ENCODE results near the gene HES2.
"Not testable (repeated sequence)": the region's sequence is repeated elsewhere in the genome, so short reads cannot be mapped to it uniquely, and the experiment has no call there.

HES2 gene

GRCh38 chr1:6454856-6455751 is 35.4 kb upstream of the HES2 start:
- no peak for DNase-seq (ENCODE audit: low read depth in 2 of 2)

DNA sequence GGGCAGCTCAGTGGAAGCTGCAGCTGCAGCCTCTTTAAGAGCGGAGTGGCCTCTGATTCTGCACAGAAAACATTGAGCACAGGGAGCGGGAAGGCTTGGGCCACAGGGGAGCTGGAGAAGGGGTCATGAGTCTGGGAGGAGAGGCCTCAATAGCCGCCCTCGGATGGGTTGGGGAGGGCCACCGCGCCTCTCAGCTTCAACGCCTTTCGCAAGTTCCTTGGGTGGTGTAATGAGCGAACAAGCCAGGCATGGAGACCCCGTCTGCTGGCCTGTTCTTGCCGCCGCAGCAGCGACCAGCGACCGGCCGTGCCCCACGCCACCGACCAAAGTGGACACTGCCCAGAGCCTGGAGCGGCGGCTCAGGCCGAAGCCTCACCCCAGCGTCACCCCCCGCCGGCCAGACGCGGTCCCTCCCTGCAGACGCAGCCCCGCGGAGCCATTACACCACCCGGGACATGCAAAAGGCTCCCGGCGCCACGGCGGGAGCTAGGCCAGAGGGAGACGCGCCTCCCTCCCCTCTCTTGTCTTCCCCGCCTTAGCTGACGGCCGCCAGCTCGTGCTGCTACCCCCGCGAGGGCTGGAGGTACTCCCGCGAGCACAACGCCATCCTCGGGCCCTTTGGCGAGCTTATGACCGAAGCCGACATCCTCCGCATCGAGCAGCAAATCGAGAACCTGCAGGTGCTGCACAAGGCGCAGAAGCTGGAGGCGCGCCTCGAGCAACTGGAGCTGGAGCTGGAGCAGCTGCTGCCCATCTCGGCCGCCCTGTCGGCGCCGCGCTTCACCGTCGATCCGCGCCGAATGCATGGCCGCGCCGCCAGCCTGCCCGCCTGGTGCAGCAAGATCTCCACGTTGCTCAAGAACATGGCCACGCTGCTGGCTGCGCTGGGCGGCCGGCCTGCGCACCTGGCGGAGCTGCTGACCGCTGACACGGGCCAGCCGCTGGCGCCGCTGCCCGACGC is 34.5 kb upstream of the HES2 start:
- DNase-seq (ENCODE audit: low read depth in 2 of 2) = not testable (repeated sequence)

GRCh38 chr1:6450943-6451373 is 31.2 kb upstream of the HES2 start:
- no peak for DNase-seq (ENCODE audit: low read depth in 2 of 2)

GRCh38 chr1:6450486-6450885 is 30.8 kb upstream of the HES2 start:
- not testable (repeated sequence) for DNase-seq (ENCODE audit: low read depth in 2 of 2)

GRCh38 chr1:6450005-6450450 is 30.3 kb upstream of the HES2 start:
- DNase-seq (ENCODE audit: low read depth in 2 of 2) = no peak

GRCh38 chr1:6448749-6449631 is 29.3 kb upstream of the HES2 start:
- DNase-seq (ENCODE audit: low read depth in 2 of 2) = no peak

- DNase-seq (ENCODE audit: low read depth in 2 of 2) = no peak
Observed at GRCh38 chr1:6447818-6448748, 28.4 kb upstream of the HES2 start.

DNA sequence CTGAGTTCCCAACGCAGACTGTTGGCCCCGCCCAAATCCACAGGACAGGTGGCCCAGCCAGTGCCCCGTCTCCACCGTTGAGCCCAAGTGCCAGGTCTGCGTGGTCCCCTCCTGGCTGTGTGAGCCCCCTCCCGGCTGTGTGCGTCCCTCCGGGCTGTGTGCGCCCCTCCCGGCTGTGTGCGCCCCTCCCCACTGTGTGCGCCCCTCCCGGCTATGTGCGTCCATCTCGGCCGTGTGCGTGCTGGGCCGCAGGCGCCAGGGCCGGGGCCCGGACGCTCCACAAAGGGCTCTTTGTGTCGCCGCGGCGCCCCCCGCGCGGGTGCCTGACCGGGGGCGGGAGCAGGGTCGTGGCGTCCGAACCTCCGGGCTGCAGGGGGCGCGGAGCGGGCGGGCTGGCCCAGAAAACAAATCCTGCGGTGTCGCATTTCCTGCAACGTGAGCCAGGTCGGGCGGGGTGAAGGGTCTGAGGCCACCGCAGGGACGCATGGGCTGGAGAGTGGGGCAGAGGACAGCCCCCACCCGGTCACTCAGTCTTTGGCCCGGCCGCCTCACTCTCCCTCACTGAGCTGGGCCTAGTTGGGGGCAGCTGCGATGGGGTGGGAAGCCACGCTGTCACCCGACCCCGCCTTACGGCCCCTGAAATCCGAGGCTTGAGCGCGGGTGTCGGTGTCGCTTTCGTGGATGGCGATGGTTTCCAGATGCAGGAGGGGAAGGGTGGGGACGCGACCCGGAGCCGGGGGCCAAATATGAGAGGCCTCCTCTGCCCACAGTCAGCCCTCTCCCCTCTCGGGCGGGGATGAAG is 27.5 kb upstream of the HES2 start:
- no peak for DNase-seq (ENCODE audit: low read depth in 2 of 2)

- no peak for DNase-seq (ENCODE audit: low read depth in 2 of 2)
Observed at GRCh38 chr1:6446665-6447015, 26.9 kb upstream of the HES2 start.

DNA sequence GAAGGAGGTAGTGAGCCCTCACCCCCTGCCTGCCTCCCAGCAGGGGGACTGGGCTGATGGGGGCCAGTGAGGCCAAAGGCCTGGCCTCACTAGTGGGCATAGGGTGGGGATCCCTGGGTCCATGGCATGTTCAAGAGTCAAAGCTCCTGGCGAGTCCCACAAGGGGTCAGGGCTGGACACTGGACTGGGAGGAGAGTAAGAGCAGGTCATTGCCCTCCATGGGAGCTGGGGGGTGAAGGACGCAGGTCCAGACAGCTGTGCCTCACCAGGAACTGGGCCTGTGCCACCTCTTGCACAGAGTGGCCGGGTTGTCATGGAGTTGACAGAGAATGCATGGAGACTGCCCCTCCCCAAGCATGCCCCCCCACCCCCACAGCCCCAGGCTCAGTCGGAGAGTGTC is 26.2 kb upstream of the HES2 start:
- DNase-seq (ENCODE audit: low read depth in 2 of 2) = not testable (repeated sequence)

DNA sequence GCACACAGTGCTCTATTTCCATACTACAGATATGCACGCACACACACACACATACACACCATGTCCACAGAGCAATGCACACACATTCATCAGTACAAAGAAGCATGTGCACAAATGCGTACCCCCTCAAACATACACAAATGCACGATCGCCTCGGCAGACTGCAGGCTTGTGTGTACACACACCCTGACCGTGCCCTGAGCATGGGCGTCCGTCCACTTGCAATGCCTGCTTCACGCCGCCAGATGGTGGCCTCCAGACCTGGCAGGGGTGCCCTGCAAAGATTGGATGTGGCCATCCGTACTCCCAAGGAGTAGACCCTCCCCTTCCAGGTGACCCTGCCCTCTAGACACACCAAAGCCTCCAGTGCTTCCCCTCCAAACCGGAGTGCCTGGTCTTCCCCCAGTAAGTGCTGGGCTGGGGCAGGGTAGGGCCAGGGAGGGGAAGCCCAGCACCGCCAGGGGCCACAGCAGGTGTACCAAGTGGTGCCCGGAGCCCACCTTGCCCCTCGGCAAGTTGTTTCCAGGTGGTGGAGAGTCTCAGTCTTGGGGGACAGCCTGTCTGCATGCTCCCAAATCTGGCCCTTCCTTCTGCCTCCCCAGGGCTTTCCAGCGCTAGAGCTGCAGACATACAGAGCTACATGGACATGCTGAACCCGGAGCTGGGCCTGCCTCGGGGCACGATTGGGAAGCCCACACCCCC is 25.5 kb upstream of the HES2 start:
- DNase-seq (ENCODE audit: low read depth in 2 of 2) = no peak

DNA sequence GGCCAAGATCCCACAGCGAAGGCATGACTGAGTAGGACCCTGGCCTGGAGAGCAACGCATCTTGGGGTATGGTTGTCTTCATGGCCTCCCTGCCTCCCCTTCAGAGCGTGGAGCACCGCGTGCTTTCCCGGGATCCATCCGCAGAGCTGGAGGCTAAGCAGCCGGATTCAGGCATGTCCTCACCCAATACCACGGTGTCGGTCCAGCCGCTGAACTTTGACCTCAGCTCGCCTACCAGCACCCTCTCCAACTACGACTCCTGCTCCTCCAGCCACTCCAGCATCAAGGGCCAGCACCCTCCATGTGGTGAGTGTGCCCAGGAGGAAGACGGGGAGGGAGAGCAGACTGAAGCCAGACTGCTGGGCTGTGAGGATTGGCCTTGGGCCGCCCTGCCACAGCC is 24.7 kb upstream of the HES2 start:
- no peak for DNase-seq (ENCODE audit: low read depth in 2 of 2)

DNA sequence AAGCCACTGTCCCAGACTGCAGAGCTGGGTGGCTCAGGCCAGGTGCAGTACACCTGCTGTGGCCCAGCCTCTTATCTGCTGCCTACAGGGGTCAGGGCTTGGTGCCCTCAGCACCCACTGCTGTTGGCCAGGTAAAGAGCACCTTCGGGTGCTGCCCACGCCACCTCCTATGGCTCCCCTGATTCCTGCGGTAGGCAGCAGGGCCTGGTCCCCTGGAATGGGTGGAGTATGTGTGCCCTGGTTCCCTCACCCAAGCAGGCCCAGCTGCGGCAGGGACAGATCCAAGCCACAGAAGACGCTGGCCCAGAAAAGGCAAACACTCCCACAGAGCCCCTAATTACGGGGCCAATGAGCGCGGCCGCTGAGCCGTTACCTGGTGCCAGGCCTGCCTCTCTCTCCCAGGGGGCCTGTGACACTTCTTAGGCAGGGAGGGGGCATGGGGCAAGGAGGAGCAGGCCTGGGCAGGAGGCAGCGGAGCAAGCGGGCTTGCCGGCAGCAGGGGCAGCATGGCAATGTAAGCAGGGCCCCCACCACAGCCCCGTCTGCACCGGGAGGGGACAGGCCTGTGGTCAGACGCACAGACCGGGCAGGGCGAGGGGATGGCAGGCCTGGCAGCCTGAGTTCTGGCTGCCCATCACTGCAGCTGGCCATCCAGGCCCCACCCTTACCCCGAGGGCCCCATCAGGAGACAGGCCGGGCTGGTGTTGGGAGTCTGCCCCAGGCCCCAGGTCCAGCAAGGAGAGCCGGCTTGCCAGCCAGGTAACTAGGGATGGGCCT is 23.8 kb upstream of the HES2 start:
- DNase-seq (ENCODE audit: low read depth in 2 of 2) = no peak

GRCh38 chr1:6441586-6441985 is 21.9 kb upstream of the HES2 start:
- DNase-seq (ENCODE audit: low read depth in 2 of 2) = no peak

DNA sequence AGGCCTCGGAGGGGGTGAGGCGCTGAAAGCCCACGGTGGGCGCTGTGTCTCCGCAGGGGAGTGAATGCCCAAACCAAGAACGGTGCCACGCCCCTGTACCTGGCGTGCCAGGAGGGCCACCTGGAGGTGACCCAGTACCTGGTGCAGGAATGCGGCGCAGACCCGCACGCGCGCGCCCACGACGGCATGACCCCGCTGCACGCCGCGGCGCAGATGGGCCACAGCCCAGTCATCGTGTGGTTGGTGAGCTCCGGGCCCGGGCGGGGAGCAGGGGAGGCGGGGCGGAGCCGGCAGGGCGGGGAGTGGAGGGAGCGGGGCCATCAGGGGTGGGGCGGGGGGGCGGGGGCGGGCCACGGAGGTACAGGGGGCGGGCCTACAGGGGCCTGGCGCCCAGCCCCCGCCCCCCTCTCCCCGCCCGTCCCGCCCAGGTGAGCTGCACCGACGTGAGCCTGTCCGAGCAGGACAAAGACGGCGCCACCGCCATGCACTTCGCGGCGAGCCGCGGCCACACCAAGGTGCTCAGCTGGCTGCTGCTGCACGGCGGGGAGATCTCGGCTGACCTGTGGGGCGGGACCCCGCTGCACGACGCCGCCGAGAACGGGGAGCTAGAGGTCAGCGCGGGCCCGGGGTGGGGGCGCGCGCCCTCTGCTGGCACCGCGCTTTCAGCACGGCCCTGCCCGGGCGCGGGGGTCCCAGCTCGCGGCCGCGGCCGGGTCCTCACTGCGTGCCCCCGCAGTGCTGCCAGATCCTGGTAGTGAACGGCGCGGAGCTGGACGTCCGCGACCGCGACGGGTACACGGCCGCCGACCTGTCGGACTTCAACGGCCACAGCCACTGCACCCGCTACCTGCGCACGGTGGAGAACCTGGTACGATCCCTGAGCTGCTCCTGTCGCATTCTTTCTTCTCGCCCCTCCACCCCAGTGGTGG is 20.7 kb upstream of the HES2 start:
- peak; percentile 67 to 69 for DNase-seq (ENCODE audit: low read depth in 2 of 2)

DNA sequence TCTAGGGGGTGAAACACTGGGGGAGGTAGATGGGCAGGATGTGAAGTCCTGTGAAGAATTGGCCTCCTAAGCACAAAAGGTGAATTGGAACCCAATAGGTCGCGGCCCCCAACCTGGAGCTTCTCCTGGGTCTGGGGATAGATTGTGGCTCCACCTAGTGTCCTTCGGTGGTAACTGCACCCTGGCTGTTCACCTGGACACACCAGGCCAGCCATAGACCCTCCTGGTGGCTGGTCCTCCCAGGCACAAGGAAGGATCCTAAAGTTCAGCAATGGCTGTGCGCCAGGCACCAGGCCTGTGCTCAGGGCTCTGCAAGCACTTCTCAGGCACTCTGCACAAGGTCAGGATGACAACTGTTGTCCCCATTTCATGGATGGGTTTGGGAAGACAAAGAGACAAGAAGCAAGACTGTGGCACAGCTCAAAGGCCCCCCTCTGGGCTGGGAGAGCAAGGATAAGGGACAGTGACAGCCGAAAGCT is 18.4 kb upstream of the HES2 start:
- no peak for DNase-seq (ENCODE audit: low read depth in 2 of 2)

Measured in stimulated activated CD8-positive, alpha-beta memory T cell treated with anti-CD3 and anti-CD28 coated beads, Interleukin-15, amount 100 ng/mL, for 48 hours (primary cell).